ENCODE measurements around the gene FUT7. TPM values are rescaled to one million over a fixed set of nuclear protein-coding genes. Genes with fewer than 3 reads are reported as not detected.

FUT7 gene
- polyA plus RNA-seq, 3 donors, result 6.1 to 13.4 (median 10.5) TPM

DNA sequence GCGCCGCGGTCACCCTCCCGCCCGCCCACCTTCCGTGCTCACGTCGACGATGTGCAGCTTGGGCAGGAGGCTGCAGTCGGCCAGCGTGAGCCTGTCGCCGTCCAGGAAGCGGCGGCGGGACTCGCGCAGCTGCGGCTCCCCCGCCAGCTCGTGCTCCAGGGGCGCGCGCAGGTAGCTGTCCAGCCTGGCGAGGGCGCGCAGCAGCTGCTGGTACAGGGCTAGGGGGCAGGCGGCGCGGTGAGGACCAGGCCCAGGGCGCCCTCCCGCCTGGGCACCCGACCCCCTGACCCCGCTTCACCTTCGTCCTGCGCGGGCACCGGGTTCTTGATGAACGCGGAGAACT lies 37.0 kb downstream of the FUT7 start:
- peaks cover 6 to 9% of the 10 kb centered on the region in 2 donors for H3K36me3 ChIP-seq (replicated peaks in 1 of 2; ENCODE audit: control insufficient read depth in 1 of 2, insufficient read depth in 2 of 2, low read length in 2 of 2)
- Mint-ChIP-seq H3K4me1 (peaks cover 65% of the 10 kb centered on the region), H3K27ac (no peak overlapping the region), H3K9me3 (peaks cover 0 to 17% (median 3%) of the 10 kb centered on the region in 7 donors), H3K4me3 (no peak overlapping the region), H3K27me3 (ENCODE audit: low read depth in 3 of 3) (peaks cover 24 to 56% (median 45%) of the 10 kb centered on the region in 3 donors), H3K36me3 (peaks cover 10% of the 10 kb centered on the region in 2 donors)
- no peak overlapping the region for H3K9ac ChIP-seq (ENCODE audit: insufficient read depth, low read length, poor library complexity, severe bottlenecking)
- H3K4me3 ChIP-seq (replicated peaks in 1 of 3; ENCODE audit: low read depth in 2 of 3, low read length in 3 of 3), result no peak overlapping the region
- peaks cover 30% of the 10 kb centered on the region for H4K20me1 ChIP-seq (ENCODE audit: insufficient read depth, low read length)
- no peaks in the 10 kb centered on the region for H3K9me3 ChIP-seq (replicated peaks in 1 of 2; ENCODE audit: control insufficient read depth in 1 of 2, insufficient read depth in 1 of 2, low read length in 2 of 2)
- no peak overlapping the region for H3K27ac ChIP-seq (ENCODE audit: low read depth in 1 of 2, low read length in 2 of 2)
- peaks cover 66 to 83% of the 10 kb centered on the region in 2 donors for H3K4me1 ChIP-seq (ENCODE audit: control insufficient read depth in 1 of 2, insufficient read depth in 2 of 2, low read length in 2 of 2)
- no peak overlapping the region for H3K4me2 ChIP-seq (replicated peaks; ENCODE audit: extremely low read depth, low read length, poor library complexity, severe bottlenecking)
- DNase-seq, result no peak
- peaks cover 0 to 41% of the 10 kb centered on the region in 2 donors for H3K27me3 ChIP-seq (ENCODE audit: control insufficient read depth in 2 of 2, insufficient read depth in 2 of 2, low read length in 2 of 2)
- 36% methylated on average over 40 of the region's 40 CpGs for WGBS (ENCODE audit: insufficient coverage)
- no peak overlapping the region for H2AFZ ChIP-seq (ENCODE audit: insufficient read depth, low read depth, low read length, poor library complexity, severe bottlenecking)
- intact Hi-C loops (cut with micrococcal nuclease), result loop anchor here (5.0 kb wide), 1 partner anchor 37 kb away; the partner anchor contains the start of gene FUT7 (in 2 of the 2)
- TF ChIP-seq, protein P1, sequence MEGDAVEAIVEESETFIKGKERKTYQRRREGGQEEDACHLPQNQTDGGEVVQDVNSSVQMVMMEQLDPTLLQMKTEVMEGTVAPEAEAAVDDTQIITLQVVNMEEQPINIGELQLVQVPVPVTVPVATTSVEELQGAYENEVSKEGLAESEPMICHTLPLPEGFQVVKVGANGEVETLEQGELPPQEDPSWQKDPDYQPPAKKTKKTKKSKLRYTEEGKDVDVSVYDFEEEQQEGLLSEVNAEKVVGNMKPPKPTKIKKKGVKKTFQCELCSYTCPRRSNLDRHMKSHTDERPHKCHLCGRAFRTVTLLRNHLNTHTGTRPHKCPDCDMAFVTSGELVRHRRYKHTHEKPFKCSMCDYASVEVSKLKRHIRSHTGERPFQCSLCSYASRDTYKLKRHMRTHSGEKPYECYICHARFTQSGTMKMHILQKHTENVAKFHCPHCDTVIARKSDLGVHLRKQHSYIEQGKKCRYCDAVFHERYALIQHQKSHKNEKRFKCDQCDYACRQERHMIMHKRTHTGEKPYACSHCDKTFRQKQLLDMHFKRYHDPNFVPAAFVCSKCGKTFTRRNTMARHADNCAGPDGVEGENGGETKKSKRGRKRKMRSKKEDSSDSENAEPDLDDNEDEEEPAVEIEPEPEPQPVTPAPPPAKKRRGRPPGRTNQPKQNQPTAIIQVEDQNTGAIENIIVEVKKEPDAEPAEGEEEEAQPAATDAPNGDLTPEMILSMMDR (IDR thresholded peaks at IDR 0.05), result no peak
- H3K79me2 ChIP-seq (ENCODE audit: insufficient read depth, low read length), result peaks cover 20% of the 10 kb centered on the region

DNA sequence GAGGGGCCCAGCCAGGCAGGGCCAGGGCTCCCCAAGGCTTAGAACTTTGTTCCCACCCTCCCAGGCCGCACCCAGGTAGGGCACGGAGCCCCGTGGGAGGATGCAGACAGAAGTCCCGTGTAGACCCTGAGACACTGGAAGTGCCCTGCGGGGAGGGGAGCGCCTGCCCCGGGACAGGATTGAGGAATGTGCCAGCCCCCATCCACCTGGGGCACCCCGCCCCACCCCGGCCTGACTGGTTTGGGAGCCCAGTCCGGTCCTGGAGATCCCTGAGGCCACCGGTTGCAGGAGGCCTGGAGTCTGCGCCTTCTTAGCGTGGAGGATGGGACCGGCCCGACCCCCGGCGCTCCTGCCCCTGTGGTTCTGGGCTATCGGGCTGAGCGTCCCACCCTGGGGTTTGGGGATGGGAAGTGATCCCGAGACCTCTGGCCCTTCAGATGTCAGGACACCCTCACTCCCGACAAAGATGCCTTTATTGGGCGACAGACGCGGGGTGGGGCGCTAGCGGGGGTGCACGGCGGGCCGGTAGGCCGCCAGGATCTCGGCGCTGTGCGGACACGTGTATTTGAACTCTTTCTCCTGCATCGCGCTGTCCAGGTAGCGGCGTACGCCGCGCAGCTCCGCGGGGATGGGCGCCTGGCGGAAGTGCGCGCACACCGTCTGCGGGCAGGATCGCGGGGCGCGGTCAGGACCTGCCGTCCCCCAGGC lies 37.6 kb downstream of the FUT7 start:
- TF ChIP-seq, protein P1 (IDR thresholded peaks at IDR 0.05), result no peak
- peaks cover 0 to 41% of the 10 kb centered on the region in 2 donors for H3K27me3 ChIP-seq (ENCODE audit: control insufficient read depth in 2 of 2, insufficient read depth in 2 of 2, low read length in 2 of 2)

More for the DNA sequence above, 37.6 kb downstream of the FUT7 start:
- no peak overlapping the region for H3K4me3 ChIP-seq (replicated peaks in 1 of 3; ENCODE audit: low read depth in 2 of 3, low read length in 3 of 3)
- 80% methylated on average over 51 of the region's 54 CpGs for WGBS (ENCODE audit: insufficient coverage)
- no peak overlapping the region for H3K27ac Mint-ChIP-seq
- peaks cover 61 to 78% of the 10 kb centered on the region in 2 donors for H3K4me1 ChIP-seq (ENCODE audit: control insufficient read depth in 1 of 2, insufficient read depth in 2 of 2, low read length in 2 of 2)
- peaks cover 60% of the 10 kb centered on the region for H3K4me1 Mint-ChIP-seq
- peaks cover 30% of the 10 kb centered on the region for H4K20me1 ChIP-seq (ENCODE audit: insufficient read depth, low read length)
- peaks cover 0 to 17% (median 3%) of the 10 kb centered on the region in 7 donors for H3K9me3 Mint-ChIP-seq
- H2AFZ ChIP-seq (ENCODE audit: insufficient read depth, low read depth, low read length, poor library complexity, severe bottlenecking), result no peak overlapping the region
- H3K9ac ChIP-seq (ENCODE audit: insufficient read depth, low read length, poor library complexity, severe bottlenecking), result no peak overlapping the region
- peaks cover 26 to 56% (median 49%) of the 10 kb centered on the region in 3 donors for H3K27me3 Mint-ChIP-seq (ENCODE audit: low read depth in 3 of 3)
- DNase-seq, result no peak
- H3K4me3 Mint-ChIP-seq, result peak overlapping the region in 1 of 2 donors; percentile 89
- H3K27ac ChIP-seq (ENCODE audit: low read depth in 1 of 2, low read length in 2 of 2), result no peak overlapping the region
- H3K9me3 ChIP-seq (replicated peaks in 1 of 2; ENCODE audit: control insufficient read depth in 1 of 2, insufficient read depth in 1 of 2, low read length in 2 of 2), result no peaks in the 10 kb centered on the region
- no peak overlapping the region for H3K4me2 ChIP-seq (replicated peaks; ENCODE audit: extremely low read depth, low read length, poor library complexity, severe bottlenecking)
- H3K36me3 ChIP-seq (replicated peaks in 1 of 2; ENCODE audit: control insufficient read depth in 1 of 2, insufficient read depth in 2 of 2, low read length in 2 of 2), result peaks cover 6 to 9% of the 10 kb centered on the region in 2 donors
- peaks cover 20% of the 10 kb centered on the region for H3K79me2 ChIP-seq (ENCODE audit: insufficient read depth, low read length)
- H3K36me3 Mint-ChIP-seq, result peaks cover 10% of the 10 kb centered on the region in 2 donors
- intact Hi-C loops (cut with micrococcal nuclease), result loop anchor here in 1 of 2 donors (5.0 kb wide), 1 partner anchor 38 kb away; the partner anchor contains the start of gene FUT7

Data from CD14-positive monocyte (primary cell).